Muscle layer of duodenum (tissue), 2 donors: ENCODE data around the gene STX18.

ENCODE experiments used
- H3K27ac ChIP-seq: one replicate; pipeline ENCODE4 v1.7.0; 2013; ENCODE audit warnings: mild to moderate bottlenecking, low read length
- H3K27me3 ChIP-seq: one replicate; pipeline ENCODE4 v1.7.0; 2013; ENCODE audit warnings: low read depth, mild to moderate bottlenecking, control low read depth, low read length
- H3K36me3 ChIP-seq, 2 donors: one replicate each; pipeline ENCODE4 v1.7.0; 2013; ENCODE audit warnings: low read length in 2 of 2, control low read depth in 1 of 2, mild to moderate bottlenecking in 1 of 2; ENCODE audit not compliant: insufficient read depth in 2 of 2, control insufficient read depth in 1 of 2
- H3K4me1 ChIP-seq, 2 donors: one replicate each; pipeline ENCODE4 v1.7.0; 2013; ENCODE audit warnings: low read length in 2 of 2, mild to moderate bottlenecking in 2 of 2, control low read depth in 1 of 2, moderate library complexity in 1 of 2; ENCODE audit not compliant: insufficient read depth in 2 of 2, control insufficient read depth in 1 of 2
- H3K4me3 ChIP-seq, 2 donors: one replicate each; pipeline ENCODE4 v1.7.0; 2013; ENCODE audit warnings: low read length in 2 of 2, low read depth in 1 of 2, mild to moderate bottlenecking in 1 of 2
- H3K9me3 ChIP-seq, 2 donors: one replicate each; pipeline ENCODE4 v1.7.0; 2013; ENCODE audit warnings: low read length in 2 of 2, control low read depth in 1 of 2, mild to moderate bottlenecking in 1 of 2; ENCODE audit not compliant: control insufficient read depth in 1 of 2
- donor health status: healthy.

STX18 gene

DNA sequence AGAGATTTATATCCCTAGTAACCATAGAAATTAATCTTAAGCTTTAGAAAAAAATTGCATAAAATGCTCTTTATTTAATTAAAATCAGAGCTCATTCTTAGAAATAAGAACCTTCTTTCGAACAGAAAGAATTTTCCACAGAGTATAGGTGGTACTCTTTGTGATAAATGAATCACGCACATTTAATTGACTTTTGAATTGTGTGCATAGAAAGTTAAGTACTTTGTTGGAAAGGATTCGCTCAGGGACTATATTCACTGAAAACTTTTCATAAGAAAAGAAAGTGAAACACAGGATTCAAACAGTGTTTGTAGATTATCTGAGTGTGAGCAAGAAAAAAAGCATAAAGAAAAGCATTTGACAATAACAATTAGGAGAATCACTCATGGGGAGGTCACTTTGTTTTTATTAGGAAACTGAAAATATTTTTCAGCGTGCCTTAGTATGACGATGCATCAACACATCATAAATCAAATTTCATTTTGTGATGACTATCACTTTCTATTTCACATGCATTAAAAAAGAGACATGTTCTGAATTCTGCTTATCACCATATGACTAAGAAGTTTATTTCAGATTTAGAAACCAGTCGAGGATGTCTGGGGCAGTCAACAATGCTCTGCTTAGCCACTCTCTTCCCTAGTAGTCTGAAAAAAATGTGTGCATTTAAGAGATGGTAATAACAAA lies 49.5 kb downstream of the STX18 start:
- peak overlapping the region in 1 of 2 donors; percentile 23 for H3K4me3 ChIP-seq
- H3K27me3 ChIP-seq = no peaks in the 10 kb centered on the region
- H3K36me3 ChIP-seq = no peaks in the 10 kb centered on the region
- H3K27ac ChIP-seq = no peak overlapping the region
- H3K9me3 ChIP-seq = no peaks in the 10 kb centered on the region
- H3K4me1 ChIP-seq = peaks cover 0 to 4% of the 10 kb centered on the region in 2 donors

- H3K36me3 ChIP-seq = no peaks in the 10 kb centered on the region
- H3K4me3 ChIP-seq = no peak overlapping the region
- H3K27ac ChIP-seq = no peak overlapping the region
- H3K4me1 ChIP-seq = peaks cover 0 to 4% of the 10 kb centered on the region in 2 donors
- H3K9me3 ChIP-seq = no peaks in the 10 kb centered on the region
- H3K27me3 ChIP-seq = no peaks in the 10 kb centered on the region
Measured at GRCh38 chr4:4491396-4491893, 50.4 kb downstream of the STX18 start.

- H3K27ac ChIP-seq = no peak overlapping the region
- H3K4me1 ChIP-seq = peaks cover 0 to 4% of the 10 kb centered on the region in 2 donors
- H3K4me3 ChIP-seq = no peak overlapping the region
- H3K36me3 ChIP-seq = no peaks in the 10 kb centered on the region
- no peaks in the 10 kb centered on the region for H3K9me3 ChIP-seq
- H3K27me3 ChIP-seq = no peaks in the 10 kb centered on the region
Measured at GRCh38 chr4:4490816-4491215, 51.0 kb downstream of the STX18 start.

- H3K36me3 ChIP-seq = no peaks in the 10 kb centered on the region
- no peaks in the 10 kb centered on the region for H3K27me3 ChIP-seq
- no peaks in the 10 kb centered on the region for H3K9me3 ChIP-seq
- H3K27ac ChIP-seq = no peak overlapping the region
- H3K4me1 ChIP-seq = peaks cover 0 to 4% of the 10 kb centered on the region in 2 donors
- no peak overlapping the region for H3K4me3 ChIP-seq
Measured at GRCh38 chr4:4490041-4490440, 51.8 kb downstream of the STX18 start.

DNA sequence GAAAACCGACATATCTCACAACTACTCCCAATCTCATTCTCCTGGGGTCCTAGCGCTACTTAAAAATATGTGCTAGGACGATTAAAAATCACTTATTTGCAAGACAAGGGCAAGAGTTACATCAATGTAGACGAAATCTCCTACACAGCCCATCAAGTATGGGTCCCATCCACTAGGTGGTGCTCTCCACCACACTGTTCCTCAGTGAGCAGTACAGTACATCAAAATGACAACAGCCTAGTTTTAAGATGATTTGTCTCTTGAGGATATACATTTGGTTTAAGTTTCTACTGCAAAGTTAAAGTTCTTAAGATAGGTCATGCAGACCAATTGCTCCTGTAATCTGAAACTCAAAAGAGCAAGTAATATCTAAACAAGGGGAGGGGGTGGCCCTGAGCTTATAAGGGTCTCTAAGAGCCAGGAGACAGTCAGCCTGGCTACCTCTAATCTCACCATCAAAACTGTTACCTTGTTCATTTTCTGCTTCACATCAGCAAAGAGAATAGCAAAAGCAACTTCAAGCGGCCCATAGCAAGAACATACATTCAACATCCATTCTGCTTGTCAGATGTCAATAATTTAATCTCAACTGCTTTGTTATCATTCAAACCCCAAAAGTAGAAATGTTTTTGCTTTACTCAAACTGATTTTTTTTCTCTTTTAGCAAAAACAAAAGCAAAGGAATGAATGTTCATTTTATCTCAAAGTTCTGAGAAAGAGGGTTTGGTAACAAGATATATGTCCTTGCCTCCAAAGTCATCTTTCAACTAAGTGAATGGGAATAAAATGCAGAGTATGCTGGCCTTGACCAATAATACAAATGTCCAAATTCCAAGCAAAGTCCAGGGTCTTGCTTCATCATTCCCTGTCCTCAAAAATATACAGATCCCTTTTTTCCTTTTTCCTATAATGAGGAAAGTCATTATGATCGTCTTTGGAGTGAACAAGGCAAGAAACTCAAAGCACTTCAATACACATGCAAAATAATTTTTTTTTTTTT lies 53.1 kb downstream of the STX18 start:
- Histone ChIP-seq H3K27me3 (no peaks in the 10 kb centered on the region), H3K9me3 (no peaks in the 10 kb centered on the region), H3K4me1 (peaks cover 0 to 4% of the 10 kb centered on the region in 2 donors), H3K4me3 (no peak overlapping the region), H3K36me3 (no peaks in the 10 kb centered on the region), H3K27ac (no peak overlapping the region)

- no peak overlapping the region for H3K27ac ChIP-seq
- H3K36me3 ChIP-seq = no peaks in the 10 kb centered on the region
- no peaks in the 10 kb centered on the region for H3K4me1 ChIP-seq
- H3K9me3 ChIP-seq = no peaks in the 10 kb centered on the region
- H3K27me3 ChIP-seq = no peaks in the 10 kb centered on the region
- no peak overlapping the region for H3K4me3 ChIP-seq
Measured at GRCh38 chr4:4486969-4487368, 54.9 kb downstream of the STX18 start.

- Histone ChIP-seq H3K9me3 (no peaks in the 10 kb centered on the region), H3K36me3 (no peaks in the 10 kb centered on the region), H3K4me3 (no peak overlapping the region), H3K4me1 (peaks cover 0 to 4% of the 10 kb centered on the region in 2 donors), H3K27ac (no peak overlapping the region), H3K27me3 (no peaks in the 10 kb centered on the region)
Measured at GRCh38 chr4:4485806-4486205, 56.0 kb downstream of the STX18 start.

GRCh38 chr4:4481399-4481994 lies 60.4 kb downstream of the STX18 start:
- Histone ChIP-seq H3K36me3 (no peaks in the 10 kb centered on the region), H3K27ac (no peak overlapping the region), H3K4me3 (no peak overlapping the region), H3K9me3 (no peaks in the 10 kb centered on the region), H3K27me3 (no peaks in the 10 kb centered on the region), H3K4me1 (peaks cover 0 to 12% of the 10 kb centered on the region in 2 donors)

- H3K27me3 ChIP-seq = no peaks in the 10 kb centered on the region
- no peaks in the 10 kb centered on the region for H3K36me3 ChIP-seq
- no peak overlapping the region for H3K27ac ChIP-seq
- no peak overlapping the region for H3K4me3 ChIP-seq
- no peaks in the 10 kb centered on the region for H3K9me3 ChIP-seq
- peaks cover 0 to 12% of the 10 kb centered on the region in 2 donors for H3K4me1 ChIP-seq
Measured at GRCh38 chr4:4480685-4481398, 61.0 kb downstream of the STX18 start.

DNA sequence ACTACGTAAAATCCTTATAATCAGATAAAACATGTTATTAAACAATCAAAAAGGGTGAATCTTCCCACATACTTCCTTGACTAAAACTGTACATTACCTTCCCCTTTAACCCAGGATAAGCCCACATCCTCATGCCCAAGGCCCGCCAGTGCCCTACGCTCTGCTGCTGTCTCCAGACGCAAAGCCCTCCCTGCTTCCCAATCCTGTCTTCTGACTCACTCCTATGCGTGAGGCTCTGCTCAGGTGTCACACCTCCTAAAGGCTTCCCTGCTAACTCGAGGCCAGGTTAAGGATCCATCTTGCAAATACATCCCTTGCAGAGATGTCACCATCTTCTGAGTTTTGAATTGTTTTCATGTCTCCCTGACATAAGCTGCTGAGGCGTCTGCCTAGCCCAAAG lies 61.6 kb downstream of the STX18 start:
- Histone ChIP-seq H3K4me3 (no peak overlapping the region), H3K27me3 (no peaks in the 10 kb centered on the region), H3K27ac (no peak overlapping the region), H3K4me1 (peaks cover 0 to 12% of the 10 kb centered on the region in 2 donors), H3K36me3 (no peaks in the 10 kb centered on the region), H3K9me3 (no peaks in the 10 kb centered on the region)
